NCI-H345 treated with DMSO at 0.1 percent for 48 hours (cell line): Measurements from ENCODE around the gene EIF1AX.
"Not testable (repeated sequence)": the region's sequence is repeated elsewhere in the genome, so short reads cannot be mapped to it uniquely, and the experiment has no call there.

Experiments
- DNase-seq: peaks from one replicate; lab custom pipeline; 2025; ENCODE audit not compliant: unreplicated experiment; lab: John Stamatoyannopoulos, UW

Gene EIF1AX, protein sequence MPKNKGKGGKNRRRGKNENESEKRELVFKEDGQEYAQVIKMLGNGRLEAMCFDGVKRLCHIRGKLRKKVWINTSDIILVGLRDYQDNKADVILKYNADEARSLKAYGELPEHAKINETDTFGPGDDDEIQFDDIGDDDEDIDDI

DNA sequence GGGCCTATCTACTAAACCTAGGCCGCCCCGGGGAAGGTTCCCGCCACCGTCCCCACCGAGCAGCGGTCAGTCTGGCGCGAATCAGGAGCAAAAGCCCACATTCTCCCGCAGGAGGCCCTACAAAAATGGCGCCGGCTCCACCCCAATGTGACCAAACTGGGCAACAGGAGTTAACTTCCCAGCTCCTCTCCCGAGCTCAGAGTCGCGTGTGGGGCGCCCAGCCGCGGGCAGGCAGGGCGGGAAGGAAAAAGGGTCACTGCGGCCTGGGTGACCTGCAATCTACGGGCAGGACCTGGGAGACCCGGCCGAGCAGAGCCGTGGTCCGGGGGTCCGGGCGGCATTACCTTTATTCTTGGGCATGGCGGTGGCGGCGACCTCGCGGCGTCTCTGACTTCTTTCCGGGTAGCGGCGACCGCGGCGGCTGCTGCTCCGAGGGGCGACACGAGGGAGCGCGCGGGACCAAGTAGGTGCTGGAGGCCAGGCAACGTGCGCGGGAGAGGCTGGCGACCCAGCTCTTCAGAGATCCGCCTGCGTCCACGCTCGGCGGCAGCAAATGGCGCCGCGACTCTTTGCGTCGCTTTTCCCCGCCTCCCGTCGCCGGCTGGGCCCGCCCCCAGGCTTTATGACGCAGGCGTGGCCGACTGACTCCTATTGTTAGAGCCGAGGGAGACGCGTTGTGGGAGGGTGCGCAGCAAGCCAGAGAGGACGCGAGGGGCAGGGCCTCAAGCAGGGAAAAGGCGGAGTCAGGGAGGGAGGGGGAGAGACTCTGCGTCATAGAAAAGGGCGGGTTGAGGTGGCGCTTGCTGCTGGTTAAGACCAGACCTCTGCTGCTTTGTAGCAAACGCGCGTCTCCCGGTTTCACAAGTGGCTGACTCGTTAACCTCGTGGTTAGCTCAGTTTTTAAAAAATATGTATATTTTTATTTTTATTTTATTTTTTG is at the start of gene EIF1AX:
TSS of gene EIF1AX (minus strand) at position 558 of the 940 bp plus-strand sequence. CDS start at position 360, 198 bp downstream.
- peak; percentile 90 for DNase-seq

DNA sequence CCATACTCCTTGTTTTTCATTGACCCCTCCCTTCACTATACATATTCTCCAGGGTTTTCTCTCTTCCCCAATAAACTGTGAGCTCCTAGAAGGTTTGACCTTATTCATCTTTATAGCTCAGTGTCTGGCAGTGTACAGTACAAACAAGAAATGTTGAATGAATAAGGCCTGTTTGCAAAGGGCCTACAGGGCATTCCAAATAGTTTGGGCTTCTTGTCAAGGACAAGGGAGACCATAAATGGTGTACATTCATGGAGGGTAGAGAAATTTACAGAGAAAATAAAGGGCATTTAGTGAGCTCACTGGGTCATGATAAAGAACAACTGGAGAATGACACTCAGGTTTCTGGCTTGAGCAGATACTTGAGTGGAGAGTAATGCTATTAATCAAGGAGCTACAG is 47.5 kb upstream of the EIF1AX start:
- no peak for DNase-seq

DNA sequence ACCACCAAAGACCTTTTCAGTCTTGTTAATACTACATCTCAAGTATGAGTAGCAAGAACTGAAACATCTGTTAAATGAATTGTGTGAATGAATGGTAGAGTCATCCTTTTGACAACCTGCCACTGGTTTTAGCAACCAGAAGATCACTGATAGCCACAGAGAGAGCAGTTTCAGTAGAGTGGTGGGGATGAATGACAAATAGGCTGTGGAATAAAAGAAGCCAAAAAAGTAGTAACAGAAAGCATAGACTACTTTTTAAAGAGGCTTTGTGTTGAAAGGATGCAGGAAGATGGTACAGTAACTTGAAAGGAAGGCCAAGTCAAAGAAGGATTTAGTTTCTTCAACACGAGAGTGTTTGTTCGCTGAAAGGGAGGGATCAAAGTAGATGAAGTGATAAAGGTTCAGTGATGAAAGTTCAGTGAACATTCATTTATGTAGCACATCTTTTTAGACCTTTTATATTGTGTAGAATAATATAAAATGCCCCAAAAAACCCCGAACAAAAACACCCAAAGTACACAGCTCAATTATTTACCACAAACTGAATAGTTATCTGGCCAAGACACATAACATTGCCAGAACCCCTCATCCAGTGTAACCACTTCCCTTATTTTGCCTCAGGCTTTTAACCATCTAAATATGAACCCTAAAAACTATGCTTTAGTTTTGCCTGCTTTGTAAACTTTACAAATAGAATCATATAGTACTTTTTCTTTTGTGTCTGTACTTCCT is 40.1 kb upstream of the EIF1AX start:
- no peak for DNase-seq

DNA sequence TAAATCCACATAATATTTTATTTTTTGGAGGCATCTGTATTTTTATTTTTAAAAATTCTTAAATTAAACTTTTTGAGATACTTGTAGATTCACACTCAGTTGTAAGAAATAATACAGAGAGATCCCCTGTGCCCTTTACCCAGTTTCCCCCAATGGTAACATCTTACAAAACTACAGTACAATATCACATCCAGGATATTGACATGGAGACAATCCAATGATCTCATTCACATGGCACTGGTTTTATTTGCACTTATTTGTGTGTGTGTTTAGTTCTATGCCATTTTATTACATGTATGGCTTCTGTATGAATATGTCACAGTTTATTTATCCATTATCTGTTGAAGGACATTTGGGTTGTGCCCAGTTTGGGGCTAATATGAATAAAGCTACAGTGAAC is 35.5 kb upstream of the EIF1AX start:
- DNase-seq = no peak

DNA sequence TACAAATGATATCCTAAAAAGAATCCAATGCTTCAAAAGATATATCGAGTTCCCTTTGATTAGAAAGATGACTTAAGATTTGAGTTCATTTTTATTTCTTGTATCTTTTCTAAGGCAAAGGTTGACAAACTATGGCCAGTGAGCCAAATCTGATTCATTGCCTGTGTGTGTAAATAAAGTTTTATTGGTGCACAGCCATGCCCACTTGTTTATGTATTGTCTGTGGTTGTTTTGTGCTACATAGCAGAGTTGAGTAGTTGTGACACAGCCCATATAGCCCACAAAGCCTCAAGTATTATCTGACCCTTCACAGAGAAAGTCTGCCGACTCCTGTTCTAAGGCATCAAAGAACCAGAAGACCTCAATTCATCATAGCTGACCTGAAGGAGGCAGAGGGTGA is 32.2 kb upstream of the EIF1AX start:
- no peak for DNase-seq

DNA sequence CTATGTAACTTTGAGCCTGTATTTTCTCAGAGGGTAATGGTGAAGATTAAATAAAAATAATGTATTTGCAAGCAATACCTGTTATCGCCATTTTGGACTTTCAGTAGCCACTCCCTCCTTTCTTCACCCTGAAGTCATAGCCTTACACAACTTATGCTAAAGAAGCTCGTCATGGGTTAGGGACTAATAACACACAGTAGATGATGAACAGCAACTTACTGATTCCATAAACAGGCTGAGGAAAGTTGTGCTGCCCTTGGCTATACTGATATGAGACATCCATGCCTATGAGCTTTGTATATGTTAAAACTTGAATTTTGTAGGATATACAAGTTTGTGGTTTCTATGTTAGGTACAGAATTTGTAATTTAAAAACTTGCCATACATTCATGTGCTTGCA is 31.7 kb upstream of the EIF1AX start:
- no peak for DNase-seq

DNA sequence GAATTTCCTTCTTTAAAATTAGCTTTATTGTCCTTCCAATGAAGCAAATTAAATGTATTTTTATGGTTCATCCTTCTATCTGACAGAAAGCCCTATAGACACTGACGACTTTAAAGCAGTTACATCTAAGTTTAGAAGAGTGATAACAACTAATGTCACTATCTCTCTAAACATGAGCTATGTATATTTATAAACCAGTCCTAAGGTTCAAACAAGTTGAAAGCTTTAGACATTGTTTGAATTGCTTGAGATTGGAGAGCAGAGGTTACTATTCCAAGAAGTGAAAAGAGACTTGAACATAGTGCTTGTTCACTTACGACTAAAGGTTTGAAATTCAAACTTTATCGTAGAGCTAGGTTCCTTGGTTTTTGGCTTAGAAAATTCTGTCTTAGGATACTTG is 30.2 kb upstream of the EIF1AX start:
- DNase-seq = no peak

DNA sequence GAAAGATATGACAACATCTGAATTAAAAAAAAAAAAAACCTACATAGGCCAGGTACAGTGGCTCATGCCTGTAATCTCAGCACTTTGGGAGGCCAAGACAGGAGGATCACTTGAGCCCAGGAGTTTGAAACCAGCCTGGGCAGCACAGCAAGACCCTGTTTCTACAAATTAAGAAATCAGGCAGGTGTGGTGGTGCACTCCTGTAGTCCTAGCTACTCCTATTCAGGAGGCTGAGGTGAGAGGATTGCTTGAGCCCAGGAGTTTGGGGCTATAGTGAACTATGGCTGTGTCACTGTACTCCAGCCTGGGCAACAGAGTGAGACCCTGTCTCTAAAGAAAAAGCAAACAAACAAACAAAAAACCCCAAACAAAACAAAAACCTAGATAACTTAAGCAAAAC is 20.9 kb upstream of the EIF1AX start:
- DNase-seq = not testable (repeated sequence)

DNA sequence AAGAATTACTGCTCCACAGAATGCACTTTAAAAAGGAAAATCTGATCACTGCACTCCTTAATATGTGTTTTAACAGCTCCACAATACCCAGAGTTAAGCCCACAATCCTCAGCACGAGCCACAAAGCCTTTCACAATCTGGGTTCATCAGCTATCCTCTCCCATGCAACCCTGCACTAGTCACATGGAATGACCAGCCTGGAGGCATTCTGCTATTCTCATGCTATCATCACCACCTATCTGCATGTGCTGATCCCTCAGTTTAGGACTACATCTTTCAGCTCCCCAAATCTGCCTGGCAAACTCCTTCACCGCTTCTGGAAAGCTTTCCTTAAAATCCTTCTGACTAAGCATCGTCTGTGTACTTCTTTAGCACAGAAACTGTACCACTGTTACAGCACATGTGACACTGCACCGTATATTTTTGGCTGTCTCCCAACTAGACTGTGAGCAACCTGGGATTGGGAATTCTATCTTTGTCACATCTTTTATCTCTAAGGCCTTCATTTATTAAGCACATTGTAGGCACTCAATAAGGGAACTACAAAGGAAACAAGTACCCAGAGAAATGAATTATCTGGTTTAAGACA is 18.3 kb upstream of the EIF1AX start:
- DNase-seq = no peak

DNA sequence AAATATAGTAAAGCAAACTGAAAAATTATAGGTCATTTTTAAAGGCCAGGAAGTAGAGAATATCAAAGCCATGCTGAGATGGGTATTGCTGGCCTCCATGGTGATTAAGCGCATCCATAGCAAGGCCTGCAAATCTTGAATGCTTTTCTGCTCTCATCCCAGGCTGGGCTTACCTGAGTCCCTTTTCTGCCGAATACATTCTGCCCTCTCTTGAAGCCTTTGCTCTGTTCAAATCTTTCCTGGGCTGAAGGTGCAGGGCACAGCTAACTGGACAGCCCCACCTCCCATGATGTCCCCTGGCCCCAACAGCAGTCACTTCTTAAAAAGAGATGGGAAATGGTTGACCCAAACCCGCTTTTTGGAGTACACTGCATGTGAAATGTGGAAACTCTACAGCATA is 10.1 kb upstream of the EIF1AX start:
- DNase-seq = no peak

DNA sequence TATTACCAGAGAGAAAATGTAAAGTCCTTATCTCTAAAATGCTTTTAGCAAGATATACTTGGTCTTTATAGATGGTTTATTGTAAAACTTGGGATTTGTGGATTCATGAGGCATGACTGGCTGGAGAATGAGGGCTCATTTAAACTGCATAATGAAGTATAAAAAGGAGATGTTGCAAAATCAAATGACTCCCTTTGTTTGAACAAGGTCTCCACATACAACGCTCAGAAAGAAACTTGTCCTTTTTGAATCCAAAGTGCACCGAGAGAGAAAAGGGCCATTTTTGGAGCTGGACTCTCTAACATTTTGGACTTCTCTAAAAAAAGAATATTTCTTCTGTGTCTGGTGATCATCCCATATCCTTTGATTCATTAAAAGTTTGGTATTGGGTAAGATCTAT is 7.7 kb upstream of the EIF1AX start:
- DNase-seq = no peak

DNA sequence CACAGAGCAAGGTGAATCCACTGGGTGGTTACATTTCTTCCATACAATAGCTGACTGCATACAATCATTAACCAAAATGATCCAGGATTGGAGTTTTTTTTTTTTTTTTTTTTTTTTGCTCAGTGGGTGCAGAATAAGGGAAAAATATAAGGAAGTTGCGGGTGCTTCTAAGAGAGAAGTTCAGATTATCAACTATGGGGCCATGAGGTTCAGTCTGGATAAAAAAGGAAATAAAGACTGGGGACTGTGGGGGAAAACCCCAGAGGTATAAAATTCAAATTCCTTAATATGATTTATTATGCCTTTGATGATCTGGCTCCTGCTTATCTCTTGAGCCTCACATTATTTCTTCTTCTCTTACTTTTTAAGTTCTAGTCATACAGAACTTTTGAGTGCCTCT is 5.9 kb upstream of the EIF1AX start:
- no peak for DNase-seq

DNA sequence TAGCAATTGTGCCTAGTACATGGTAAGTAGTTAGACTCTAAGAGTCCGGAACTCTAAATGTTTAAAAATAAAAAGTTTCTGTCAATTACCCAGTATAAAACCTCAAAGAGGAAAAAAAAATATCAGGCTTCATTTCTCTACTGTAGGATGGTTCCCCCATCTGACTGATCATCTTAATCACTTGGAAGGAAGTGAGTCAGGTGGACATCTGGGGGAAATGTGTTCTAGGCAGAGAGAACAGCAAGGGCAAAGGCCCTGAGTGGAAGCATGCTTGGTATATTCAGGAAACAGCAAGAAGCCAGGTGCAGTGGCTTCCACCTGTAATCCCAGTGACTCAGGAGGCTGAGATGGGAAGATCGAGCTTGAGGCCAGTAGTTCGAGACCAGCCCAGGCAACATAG is 2.9 kb upstream of the EIF1AX start:
- DNase-seq = no peak

DNA sequence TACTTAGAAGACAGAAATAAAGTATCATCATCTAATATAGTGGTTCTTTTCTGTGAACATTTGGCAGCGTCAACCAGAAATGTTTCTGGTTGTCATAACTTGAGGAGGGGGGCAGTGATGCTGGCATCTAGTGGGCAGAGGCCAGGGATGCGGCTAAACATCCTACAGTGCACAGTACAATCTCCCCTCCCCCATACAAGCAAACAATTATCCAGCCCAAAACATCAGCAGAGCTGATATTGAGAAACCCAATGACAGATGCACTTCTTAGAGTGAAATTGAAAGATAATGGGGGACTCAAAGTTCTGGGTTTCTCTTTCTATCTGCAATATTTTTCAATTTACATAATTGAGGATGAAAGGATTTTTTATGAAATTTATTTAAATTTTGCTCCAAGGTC is 1.9 kb upstream of the EIF1AX start:
- no peak for DNase-seq

DNA sequence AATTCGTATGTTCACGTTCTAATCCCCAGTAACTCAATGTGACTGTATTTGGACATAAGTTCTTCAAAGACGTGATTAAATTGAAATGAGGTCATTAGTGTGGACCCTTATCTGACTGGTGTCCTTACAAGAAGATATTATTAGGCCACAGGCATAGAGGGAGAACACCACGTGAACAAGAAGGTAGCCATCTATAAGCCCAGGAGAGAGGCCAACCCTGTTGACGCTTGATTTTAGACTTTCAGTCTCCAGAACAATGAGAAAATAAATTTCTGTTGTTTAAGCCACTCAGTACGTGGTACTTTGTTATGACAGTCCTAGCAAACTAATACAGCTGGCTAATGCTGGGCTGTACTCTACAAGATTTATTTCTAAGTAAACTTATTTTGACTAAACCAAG is 1.5 kb upstream of the EIF1AX start:
- DNase-seq = no peak

DNA sequence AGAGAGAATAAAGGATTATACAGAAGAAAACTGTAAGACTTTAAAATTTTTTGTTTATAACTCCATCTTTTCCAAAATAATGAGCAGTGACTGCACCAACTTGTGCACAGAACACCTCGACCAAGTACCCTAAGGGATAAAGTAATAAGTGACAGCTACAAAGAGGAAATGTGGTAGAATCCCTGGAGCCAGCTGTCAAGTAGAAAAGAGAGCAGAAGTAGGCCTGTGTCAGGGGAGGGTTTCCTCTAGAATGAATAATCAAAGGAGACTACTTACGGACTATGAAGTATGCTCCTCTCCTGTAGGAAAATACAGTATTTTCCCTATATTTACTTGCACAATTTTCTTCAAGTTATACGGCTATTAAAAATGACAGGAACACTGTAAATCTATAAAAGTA is 1.2 kb downstream of the EIF1AX start:
- DNase-seq = no peak

DNA sequence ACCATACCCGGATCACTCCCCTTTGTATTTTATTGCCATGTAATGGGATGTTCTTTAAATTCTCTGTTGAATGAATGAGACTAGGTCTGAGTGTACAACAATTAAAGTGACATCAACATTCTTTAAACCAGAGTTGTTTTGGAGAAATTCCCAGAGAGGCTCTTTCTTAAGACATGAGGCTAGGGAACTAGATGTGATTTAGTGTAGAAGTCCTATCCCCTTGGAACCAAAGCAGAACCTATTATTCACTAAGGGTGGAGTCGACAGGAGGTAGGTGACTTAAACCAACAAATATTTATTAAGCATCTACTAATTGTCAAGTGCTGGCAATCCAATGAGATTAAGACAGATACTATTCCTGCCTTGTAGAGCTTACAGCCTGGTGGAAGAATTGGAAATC is 1.7 kb downstream of the EIF1AX start:
- no peak for DNase-seq

DNA sequence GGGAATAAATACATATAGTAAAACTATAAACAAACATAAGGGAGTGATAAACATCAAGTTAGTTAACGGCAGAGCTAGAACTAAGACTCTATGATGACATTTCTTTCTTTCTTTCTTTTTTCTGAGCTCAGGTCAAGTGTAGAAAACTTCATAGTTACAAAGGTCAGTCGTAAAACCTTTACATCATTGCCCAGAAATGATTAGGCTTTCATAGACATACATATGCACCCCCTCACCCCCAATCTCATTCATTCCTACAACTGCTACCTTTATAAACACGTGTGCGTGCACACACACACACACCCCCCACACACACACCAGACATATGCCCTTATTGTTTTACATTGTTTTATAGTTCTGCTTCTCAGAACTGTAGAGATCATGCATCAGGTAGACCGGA is 5.7 kb downstream of the EIF1AX start:
- DNase-seq = no peak

DNA sequence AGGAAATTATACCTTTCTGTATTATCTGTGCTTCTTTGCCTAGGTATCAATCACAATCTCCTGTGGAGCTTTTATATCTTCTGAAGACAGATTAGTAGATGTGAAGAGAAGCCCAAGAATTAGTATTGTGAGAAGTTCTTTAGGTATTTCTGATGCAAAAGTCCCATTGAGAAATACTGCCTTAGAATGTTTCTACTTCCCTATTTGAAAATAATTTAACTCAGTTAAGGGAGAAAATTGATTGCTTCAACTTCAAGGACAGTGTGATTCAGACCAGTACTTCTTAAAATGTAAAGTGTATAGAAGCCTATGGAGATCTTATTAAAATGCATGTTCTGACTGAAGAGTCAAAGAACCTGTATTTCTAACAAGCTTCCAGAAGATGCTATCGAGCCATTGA is 9.0 kb downstream of the EIF1AX start:
- no peak for DNase-seq

DNA sequence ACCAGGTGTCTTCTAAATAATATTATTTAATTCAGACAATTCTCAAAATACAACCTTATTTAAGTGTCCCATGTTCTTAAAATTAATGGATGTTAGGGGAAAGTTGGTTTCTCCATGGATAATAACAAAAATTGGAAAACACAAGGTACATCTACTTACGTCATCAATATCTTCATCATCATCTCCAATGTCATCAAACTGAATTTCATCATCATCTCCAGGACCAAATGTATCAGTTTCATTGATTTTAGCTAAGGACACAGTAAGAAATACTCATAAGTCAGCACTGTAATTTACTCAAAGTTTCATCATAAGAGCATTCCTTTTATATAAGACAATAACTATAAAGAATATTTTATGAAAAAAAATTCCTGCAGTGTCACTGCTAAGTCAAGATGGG is 11.3 kb downstream of the EIF1AX start:
- DNase-seq = no peak

DNA sequence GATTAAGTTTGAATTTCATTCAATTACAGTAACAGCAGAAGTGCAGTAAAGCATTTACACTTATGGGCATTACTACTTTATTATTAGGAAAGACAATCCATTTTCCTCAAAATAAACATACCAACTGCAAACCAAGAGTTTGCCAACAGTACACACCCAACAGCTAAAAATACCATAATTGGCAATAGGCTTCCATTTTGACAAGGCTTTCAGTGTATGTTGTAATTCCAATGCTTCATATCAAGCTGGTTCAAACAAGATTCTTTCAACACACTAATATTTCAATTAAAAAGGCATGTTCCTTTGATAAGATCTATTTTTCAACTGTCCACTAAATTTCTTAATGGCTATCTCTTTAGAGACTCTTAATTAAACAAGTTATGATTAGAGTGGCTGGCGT is 12.1 kb downstream of the EIF1AX start:
- DNase-seq = no peak

DNA sequence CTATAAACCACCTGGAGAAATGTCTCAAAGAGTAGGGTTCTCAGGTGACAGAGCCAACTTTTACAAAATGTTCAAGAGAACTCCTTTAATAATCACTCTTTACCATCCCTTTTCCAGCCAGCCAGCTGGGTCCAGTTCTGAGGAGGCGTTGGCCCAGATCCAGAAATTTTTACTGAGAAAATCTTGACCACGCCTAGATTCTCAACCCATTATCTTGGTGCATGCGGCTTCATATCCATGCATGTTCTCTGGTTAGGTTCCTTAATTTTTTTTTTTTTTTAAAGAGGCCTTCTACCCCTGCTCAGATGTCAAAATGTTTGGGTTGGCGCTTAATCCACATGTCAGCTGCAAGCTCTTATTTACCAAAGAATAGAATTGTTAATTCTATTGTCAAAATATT is 13.0 kb downstream of the EIF1AX start:
- DNase-seq = no peak
